Stimulated activated CD8-positive, alpha-beta memory T cell treated with anti-CD3 and anti-CD28 coated beads, Interleukin-2, amount 100 ng/mL, for 48 hours (primary cell): ENCODE data around the gene MSH6.

Experiments
- DNase-seq, 2 donors: peaks; one replicate each; pipeline ENCODE4 v3.0.0-alpha.2; 2020; ENCODE audit warnings: low read depth in 2 of 2

The MSH6 gene, protein sequence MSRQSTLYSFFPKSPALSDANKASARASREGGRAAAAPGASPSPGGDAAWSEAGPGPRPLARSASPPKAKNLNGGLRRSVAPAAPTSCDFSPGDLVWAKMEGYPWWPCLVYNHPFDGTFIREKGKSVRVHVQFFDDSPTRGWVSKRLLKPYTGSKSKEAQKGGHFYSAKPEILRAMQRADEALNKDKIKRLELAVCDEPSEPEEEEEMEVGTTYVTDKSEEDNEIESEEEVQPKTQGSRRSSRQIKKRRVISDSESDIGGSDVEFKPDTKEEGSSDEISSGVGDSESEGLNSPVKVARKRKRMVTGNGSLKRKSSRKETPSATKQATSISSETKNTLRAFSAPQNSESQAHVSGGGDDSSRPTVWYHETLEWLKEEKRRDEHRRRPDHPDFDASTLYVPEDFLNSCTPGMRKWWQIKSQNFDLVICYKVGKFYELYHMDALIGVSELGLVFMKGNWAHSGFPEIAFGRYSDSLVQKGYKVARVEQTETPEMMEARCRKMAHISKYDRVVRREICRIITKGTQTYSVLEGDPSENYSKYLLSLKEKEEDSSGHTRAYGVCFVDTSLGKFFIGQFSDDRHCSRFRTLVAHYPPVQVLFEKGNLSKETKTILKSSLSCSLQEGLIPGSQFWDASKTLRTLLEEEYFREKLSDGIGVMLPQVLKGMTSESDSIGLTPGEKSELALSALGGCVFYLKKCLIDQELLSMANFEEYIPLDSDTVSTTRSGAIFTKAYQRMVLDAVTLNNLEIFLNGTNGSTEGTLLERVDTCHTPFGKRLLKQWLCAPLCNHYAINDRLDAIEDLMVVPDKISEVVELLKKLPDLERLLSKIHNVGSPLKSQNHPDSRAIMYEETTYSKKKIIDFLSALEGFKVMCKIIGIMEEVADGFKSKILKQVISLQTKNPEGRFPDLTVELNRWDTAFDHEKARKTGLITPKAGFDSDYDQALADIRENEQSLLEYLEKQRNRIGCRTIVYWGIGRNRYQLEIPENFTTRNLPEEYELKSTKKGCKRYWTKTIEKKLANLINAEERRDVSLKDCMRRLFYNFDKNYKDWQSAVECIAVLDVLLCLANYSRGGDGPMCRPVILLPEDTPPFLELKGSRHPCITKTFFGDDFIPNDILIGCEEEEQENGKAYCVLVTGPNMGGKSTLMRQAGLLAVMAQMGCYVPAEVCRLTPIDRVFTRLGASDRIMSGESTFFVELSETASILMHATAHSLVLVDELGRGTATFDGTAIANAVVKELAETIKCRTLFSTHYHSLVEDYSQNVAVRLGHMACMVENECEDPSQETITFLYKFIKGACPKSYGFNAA (N-terminal part only)

DNA sequence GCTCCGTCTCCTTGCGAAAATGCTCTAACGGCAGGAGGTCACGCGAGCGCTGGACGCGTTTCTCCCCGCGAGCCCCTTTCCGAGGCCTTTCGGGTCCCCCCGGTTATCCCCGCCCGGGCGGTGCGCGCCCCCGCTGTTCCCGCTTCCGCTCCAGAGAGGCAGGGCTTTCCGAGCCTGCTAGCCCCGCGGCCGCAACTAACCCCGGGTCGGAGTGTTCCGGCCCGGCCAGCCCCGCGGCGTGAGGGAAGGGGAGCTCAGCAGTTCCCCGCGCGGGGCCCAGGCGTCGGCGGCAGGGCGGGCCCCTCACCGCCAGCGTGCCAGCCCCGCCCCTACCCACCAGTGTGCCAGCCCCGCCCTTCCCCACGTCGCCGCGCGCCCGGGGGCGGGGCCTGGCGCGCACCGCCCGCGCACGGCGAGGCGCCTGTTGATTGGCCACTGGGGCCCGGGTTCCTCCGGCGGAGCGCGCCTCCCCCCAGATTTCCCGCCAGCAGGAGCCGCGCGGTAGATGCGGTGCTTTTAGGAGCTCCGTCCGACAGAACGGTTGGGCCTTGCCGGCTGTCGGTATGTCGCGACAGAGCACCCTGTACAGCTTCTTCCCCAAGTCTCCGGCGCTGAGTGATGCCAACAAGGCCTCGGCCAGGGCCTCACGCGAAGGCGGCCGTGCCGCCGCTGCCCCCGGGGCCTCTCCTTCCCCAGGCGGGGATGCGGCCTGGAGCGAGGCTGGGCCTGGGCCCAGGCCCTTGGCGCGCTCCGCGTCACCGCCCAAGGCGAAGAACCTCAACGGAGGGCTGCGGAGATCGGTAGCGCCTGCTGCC lies at the start of gene MSH6:
TSS of gene MSH6 (plus strand) at position 475 of the 815 bp plus-strand sequence. CDS start at position 564, 89 bp downstream.
- DNase-seq = peak; percentile 76 to 82

DNA sequence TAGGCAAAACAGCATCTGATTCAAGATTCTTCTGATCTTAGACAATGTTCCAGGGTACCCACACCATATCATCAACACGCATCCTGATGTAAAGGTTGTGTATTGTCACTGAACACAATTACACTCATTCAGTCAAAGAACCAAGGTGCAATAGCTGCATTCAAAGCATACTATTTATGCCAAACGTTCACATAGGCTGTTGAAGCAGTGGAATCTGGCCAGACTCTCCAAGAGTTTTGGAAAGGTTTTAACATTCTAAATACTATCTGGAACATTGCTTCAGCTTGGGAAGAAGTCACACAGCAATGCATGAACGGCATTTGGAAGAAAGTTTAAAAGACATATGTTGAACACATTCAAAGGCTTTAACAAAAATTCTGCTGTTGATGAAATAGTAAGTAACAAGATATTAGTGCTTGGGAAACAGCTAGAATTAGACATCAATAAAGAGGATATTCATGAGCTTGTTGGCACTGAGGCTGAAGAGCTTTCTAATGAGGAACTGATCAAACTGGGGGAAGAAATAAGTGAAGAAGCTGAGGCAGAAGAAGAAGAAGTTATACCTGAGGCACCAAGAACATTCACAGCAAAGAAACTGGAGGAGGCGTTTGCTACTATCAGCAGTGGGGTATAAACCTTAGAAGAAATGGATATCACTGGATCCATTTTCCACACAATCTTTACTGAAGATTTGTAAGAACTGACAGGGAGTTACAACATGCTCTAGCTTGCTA lies 47.6 kb upstream of the MSH6 start:
- DNase-seq = no peak

DNA sequence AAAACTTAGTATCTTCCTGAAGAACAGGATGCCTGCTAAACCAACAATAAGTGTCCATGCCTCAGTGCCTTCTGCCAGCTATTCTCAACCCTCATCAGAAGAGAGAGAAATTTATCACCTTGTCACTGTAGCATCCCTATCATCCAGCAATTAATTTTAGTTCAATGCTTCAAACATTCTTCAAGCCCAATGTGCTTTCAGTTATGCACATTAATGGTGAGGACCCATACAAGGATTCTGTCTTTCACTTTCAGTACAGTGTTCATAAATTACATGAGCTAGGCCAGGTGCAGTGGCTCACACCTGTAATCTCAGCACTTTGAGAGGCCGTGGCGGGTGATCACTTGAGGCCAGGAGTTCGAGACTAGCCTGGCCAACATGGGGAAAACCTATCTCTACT lies 47.0 kb upstream of the MSH6 start:
- DNase-seq = no peak

DNA sequence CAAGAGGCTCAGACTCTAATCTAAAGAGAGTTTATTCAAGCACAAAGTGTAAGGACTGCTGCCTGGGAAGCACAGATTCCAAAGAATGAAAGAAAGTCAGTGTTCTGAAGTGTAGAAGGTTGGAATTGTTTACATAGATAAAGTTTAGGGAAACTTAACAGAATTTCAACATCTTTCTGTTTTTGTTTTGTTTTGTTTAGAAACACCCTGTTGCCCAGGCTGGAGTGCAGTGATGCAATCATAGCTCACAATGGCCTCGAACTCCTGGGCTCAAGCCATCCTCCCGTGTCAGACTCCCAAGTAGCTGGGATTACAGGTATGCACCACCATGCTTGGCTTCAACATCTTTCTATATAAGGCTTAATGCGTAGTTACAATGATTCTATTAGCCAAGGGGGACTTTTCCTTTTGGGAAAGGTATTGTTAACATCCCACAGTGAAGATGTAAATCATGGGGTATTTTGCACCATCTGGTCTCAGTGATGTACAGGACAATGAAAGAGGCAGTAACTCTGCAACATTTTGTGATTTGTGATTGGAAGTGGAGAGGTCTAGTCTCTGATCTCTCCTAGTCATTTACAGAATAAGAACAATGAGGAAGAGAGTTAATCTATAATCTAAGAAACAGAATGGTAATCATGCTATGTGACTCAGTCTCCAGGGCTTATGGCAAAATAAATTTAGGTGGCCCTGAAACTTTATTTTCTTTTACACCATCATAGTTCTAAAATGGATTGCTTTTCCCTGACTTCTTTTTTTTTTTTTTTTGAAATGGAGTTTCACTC lies 45.6 kb upstream of the MSH6 start:
- no peak for DNase-seq

DNA sequence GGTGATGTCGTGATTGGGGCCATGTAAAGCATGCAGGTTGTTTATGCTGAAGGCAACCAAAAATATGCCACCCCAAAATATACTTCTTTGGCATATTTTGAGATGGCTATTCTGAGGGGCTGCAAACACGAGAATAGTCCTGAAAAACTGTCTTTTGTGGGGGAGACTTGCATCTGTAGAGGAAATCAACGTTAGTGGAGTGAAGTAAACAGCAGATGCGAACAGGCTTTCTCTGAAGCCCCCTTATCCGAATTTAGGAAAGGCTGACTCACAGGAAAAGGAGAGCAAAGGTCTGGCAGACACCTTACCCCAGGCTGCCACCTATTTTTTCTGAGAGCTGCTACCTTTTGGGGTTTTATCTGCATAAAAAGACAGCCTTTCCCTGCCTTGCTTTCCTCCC lies 44.6 kb upstream of the MSH6 start:
- no peak for DNase-seq

DNA sequence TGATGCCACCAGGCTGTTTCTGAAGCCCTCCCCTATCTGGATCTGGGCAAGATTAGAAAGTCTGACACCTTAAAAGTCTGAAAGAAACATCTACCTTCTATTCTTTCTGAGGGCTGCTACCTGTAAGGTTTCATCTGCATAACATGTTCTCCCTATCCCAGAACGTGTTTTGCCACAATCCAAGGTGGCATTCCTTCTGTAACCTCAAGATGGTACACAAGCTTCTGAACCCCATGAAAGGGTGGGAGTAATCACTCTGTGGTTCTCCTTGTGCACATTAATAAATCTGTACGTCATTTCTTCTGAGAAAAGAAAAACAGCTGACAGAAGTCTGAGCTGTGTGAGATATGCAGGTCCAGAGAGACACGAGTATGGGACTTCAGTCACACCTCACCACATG lies 41.8 kb upstream of the MSH6 start:
- DNase-seq = no peak

DNA sequence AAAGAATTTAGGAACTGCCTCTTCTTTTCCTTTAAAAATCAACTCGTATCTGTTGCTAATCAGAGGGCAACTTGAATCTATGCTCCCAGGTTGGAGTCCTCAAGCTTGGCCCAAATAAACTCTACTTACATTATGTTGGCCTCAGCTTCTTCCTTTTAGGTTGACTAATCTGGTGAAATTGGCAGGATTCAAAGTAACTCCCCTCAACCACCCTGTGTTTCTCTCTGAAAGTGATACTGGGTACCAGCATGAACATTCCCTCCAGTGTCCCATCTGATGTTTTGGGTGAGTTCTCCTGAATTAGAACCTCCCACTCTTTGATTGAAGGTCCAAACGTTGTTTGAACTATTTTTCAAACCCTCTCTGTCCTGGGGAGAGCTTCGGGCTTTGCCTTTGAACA lies 41.3 kb upstream of the MSH6 start:
- no peak for DNase-seq

DNA sequence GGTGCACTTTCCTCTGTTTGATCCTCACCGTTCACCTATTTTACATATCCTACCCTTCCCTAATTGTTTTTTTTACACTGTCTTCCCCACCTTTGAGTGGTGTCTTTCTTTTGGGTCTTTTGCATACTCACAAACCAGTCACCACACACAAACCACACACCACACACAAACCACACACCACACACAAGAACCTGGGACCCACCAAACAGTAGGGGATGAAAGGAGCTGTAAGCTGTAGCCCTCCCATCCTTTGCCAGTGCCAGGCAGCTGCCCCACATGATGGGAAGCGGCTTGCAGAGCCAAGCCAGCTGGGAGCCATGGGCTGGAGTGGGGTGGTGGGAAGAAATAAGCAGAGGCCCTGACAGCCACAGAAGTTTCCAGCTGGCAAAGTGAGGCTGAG lies 38.9 kb upstream of the MSH6 start:
- DNase-seq = no peak

DNA sequence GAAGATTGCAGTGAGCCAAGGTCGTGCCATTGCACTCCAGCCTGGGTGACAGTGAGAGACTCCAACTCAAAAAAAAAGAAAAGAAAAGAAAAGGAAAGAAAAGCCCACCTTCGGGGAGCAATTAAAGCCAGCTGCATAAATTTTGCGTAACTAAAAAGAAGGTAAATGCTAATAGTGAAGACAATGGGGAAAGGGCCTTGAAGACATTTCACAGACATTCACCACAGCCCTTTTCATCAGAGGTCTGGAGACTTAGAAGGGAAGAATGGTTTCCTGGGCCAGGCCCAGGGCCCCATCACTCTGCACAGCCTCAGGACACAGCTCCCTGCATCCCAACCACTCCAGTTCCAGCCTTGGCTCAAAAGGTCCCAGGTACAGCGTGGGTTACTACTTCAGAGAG lies 35.1 kb upstream of the MSH6 start:
- no peak for DNase-seq

DNA sequence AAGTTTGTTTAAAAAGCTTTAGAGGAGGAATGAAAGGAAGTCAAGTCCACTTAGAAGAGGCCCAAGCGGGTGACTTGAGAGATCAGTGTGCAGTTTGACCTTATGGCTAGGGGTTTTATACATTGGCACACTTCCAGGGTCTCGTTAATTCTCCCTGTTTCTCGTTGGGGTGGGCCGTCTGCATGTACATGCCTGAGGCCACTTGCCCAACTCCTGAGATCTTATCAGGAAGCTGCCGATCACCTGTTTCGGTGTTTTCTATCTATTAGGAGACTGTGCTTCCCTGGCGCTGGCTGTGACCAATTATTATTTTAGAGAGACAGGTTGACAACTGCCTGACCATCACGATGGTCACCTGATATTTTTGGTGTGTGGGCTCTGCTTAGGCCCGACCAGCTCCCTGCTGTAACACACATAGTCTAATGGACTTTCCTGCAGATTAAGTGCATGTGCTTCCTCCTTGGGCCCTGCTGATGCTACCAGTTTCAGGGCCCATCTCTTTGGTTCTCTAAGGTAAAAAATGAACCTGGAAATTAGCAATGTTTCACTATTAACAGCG lies 31.0 kb upstream of the MSH6 start:
- DNase-seq = no peak

DNA sequence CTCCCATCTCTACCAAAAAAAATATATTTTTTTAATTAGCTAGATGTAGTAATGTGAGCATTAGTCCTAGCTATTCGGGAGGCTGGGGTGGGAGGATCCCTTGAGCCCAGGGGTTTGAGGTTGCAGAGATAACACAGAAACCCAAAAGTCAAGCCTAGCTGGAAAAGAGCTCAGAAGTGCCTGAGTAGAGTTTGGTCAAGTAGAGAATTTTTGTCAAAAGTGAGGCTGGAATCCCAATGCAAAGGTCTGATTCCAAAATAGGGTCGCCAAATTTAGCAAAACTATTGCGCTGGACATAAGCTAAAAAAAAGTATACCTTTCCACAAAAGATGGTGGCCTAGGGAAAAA lies 15.5 kb upstream of the MSH6 start:
- no peak for DNase-seq

DNA sequence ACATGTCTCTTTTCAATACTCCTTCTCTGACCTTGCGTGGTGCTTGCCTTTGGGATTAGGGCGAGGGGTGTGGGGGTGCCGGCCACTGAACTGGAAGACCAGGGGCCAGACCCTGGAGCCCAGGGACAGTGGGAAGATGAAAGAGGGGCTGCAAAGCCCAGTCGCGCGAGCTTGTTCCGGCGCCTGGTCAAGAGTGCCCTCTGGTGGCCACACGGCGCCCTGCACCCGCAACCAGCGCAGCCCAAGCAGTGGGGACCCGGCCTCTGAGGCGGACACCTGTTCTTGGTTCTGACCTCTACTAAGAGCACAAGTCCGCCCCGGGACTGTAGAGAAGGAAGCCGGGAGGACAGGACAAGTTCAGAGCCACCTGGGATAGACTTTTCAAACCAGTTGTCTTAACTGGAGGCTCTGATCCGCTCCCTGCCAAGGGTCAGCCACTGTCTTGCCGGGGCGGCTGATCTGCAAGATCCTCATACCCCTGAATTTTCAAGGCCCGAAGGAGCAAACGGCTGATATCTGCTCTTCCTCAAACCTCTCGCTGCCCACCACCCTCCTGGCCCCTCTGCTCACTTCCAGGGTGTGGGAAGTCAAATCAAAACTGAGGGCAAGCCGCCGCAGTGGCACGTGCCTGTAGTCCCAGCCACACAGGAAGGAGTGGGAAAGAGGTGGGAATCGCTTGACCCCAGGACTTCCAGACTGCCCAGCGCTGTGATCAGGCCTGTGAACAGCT lies 14.9 kb upstream of the MSH6 start:
- DNase-seq = peak; percentile 46 to 64

DNA sequence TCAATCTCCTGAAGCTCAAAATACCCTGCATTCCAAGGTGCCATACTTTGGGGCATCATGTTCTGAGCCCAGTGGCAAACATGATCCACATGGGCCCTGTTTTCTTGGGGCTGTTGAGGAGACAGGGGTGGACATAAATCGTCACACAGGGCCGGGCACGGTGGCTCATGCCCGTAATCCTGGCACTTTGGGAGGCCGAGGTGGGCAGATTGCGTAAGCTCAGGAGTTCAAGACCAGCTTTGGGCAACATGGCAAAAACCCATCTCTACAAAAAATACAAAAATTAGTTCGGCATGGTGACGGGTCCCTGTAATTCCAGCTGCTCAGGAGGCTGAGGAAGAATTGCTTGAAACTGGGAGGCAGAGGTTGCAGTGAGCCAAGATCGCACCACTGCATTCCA lies 13.6 kb upstream of the MSH6 start:
- DNase-seq = no peak

DNA sequence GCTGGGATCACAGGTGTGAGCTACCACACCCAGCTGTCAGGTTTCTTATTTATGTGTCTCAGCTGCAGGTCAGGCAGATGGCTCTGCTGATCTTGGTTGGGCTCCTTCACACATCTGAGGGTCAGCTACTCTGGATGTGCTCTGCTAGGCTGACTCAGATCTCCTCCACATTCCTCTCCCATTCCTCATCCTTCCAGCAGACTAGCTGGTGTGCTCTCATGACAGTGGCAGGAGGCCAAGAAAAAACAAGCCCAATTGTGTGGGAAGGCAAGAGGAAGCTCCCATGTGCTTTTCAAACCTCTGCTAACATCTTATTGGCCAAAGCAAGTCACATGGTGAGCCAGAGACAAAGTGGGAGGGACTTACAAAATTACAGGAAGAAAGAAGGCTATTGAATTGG lies 11.7 kb upstream of the MSH6 start:
- DNase-seq = no peak

DNA sequence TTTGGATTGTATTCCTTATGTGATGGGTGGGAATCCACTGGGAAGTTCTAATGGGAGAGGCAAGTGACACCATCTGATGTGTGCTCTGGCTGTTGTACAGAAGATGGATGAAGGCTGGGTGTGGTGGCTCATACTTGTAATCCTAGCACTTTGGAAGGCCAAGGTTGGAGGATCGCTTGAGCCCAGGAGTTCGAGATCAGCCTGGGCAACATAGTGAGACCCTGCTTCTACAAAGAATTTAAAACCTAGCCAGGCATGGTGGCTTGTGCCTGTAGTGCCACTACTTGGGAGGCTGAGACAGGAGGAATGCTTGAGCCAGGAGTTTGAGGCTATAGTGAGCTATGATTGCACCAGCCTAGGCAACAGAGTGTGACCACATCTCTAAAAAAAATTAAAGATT lies 10.6 kb upstream of the MSH6 start:
- no peak for DNase-seq

DNA sequence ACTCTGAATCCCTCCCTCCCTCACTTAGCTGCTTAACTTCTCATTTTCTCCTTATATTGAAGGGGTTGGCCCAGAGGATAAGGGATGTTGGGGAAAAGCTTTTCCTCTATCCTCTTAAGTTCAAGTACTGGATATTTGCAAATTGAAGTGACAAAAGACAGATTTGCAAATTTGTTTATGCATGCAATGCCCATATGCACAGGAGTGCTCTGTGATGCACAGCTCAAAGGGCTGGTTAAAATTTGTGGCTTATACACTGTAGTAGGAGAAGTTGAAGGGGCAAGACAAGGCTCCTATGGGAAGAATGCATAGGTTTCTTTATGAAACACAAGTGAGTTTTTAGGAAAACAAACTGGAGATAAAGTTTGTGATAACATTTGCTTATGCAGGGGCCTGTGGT lies 8.4 kb upstream of the MSH6 start:
- DNase-seq = no peak

DNA sequence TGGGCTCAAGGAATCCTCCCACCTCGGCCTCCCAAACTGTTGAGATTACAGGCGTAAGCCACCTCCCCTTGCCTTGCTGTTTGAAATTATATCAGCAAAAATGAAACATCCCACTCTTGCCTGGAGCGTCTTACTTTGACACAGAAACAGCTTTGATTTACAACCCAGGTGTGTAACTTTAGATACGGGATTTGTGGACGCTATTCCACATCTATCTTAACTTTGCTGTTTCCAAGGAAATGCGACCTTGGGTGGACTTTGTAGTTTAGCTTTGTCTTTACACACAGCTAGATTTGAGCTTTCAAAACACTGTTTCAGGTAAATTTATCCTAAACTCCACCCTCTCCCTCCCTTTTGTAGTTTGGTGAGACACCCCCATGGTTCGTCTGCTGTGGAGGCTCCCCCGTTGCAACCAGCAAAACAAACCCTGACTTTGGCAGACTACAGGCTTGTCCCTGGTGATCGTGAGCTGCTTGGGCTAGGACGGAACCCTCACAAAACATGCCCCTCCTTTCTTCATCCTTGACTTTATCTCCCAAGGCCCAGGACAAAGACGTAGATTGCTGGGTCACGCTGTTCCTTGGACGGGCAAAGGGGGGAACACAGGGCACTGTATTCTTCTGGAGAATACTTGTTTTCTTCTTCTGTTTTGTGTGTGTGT lies 5.5 kb upstream of the MSH6 start:
- DNase-seq = no peak

DNA sequence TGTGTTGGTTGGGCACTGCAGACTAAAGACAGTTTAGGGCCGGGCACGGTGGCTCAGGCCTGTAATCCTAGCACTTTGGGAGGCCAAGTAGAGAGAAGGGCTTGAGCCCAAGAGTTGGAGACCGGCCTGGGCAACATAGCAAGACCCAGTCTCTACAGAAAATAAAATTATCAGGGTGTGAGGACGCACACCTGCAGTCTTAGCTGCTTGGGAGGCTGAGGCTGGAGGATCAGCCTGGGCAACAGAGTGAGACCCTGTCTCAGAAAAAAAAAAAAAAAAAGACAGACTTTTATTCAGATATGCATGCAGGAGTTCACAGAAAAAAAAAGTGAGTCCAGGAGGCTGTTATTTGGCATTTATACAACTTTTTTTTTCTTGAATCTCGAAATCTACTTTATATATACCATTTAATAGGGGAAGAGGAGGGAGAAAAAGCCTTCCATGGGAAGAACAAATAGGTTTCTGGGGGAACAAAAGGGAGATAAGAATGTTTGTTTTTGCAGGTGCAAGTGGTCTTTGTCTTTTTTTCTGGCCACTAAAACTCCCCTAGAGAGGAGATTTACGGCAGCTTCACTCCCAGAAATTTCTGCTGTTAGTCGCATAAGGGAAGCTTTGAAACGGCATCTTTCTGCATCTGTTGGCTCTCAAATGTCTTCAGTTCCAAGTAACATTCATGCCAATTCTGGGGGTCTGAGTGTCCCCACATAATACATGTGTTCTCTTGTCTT lies 4.1 kb upstream of the MSH6 start:
- DNase-seq = no peak
